ENCODE data around the gene ZNF528.

ZNF528 gene

GRCh38 chr19:52397310-52398080 is at the start of gene ZNF528:
ZNF528 (plus strand) TSS chr19:52397849; CDS start chr19:52402014, 4,165 bp downstream.
- DNase-seq = peak; percentile 97

GRCh38 chr19:52351512-52351911 is 46.1 kb upstream of the ZNF528 start:
- no peak for DNase-seq

GRCh38 chr19:52366414-52366824 is 31.2 kb upstream of the ZNF528 start:
- DNase-seq = no peak

GRCh38 chr19:52369559-52370340 is 27.9 kb upstream of the ZNF528 start, which contains the start of gene ZNF880:
ZNF880 (plus strand) TSS chr19:52369923; CDS start chr19:52369966, 43 bp downstream.
- peak; percentile 94 for DNase-seq

GRCh38 chr19:52370341-52370710 is 27.3 kb upstream of the ZNF528 start:
- no peak for DNase-seq

GRCh38 chr19:52391135-52391534 is 6.5 kb upstream of the ZNF528 start:
- DNase-seq = no peak

- peak; percentile 17 for DNase-seq
These were observed 412 bp downstream of the ZNF528 start for GRCh38 chr19:52398081-52398441.

GRCh38 chr19:52410276-52410675 is 12.6 kb downstream of the ZNF528 start:
- DNase-seq = no peak

GRCh38 chr19:52415711-52416110 is 18.1 kb downstream of the ZNF528 start:
- DNase-seq = no peak

GRCh38 chr19:52428937-52429336 is 31.3 kb downstream of the ZNF528 start, which contains the start of gene ZNF534:
ZNF534 (plus strand) TSS chr19:52429148; CDS start chr19:52431475, 2,327 bp downstream.
- DNase-seq = no peak

GRCh38 chr19:52442179-52442578 is 44.5 kb downstream of the ZNF528 start:
- no peak for DNase-seq

- no peak for DNase-seq
These were observed 46.9 kb downstream of the ZNF528 start for GRCh38 chr19:52444506-52444905.

- no peak for DNase-seq
These were observed 53.6 kb downstream of the ZNF528 start for GRCh38 chr19:52451241-52451640.

GRCh38 chr19:52453324-52454094 is 55.9 kb downstream of the ZNF528 start, which contains the start of gene ZNF578:
ZNF578 (plus strand) TSS chr19:52453553; CDS start chr19:52501846, 48,293 bp downstream.
- peak; percentile 63 for DNase-seq

- DNase-seq = no peak
These were observed 67.3 kb downstream of the ZNF528 start for GRCh38 chr19:52464798-52465470.
